Stomach (tissue), 8 donors: Measurements from ENCODE around the gene TPRG1L. TPM values are rescaled to one million over a fixed set of nuclear protein-coding genes. Genes with fewer than 3 reads are reported as not detected.

ENCODE experiments used
- polyA plus RNA-seq, 3 donors: library from polyadenylated mRNA; stranded (reverse); fragments of 200-250 nt; gene quantifications; one replicate each; pipeline ENCODE4 v1.2.3, GENCODE V29; 2013
- total RNA-seq, 5 donors: library from RNA; depleted of rRNA; stranded (reverse); fragments of >200 nt; gene quantifications; one replicate each; pipeline versions ENCODE4 v1.1.0 to v1.2.3, GENCODE V29; 2014 to 2016
- donor health status: healthy with polysubstance abuse.
- donor health status: Bipolar disorder and iron deficiency.
- donor health status: healthy.

TPRG1L gene
- total and polyA plus RNA-seq, 8 donors, result 21.6 to 60.0 (median 30.4) TPM

Other genes starting within 250 kb of the TPRG1L start
- gene ARHGEF16, start 170.3 kb upstream of the TPRG1L start, total RNA-seq, result 100 to 1,000 TPM in 2 of 5 donors, 10 to 100 TPM in 3; 16.9 to 149 (median 51.0) TPM
- gene ARHGEF16, start 170.3 kb upstream of the TPRG1L start, polyA plus RNA-seq, result 10 to 100 TPM; 14.6 to 28.4 (median 23.1) TPM
- 10 to 100 TPM; 14.3 to 57.2 (median 41.1) TPM for gene MEGF6, start 13.5 kb upstream of the TPRG1L start, total RNA-seq
- 10 to 100 TPM in 2 of 3 donors, 1 to 10 TPM in 1; 2.6 to 18.6 (median 11.3) TPM for gene MEGF6, start 13.5 kb upstream of the TPRG1L start, polyA plus RNA-seq
- 10 to 100 TPM in 2 of 5 donors, 1 to 10 TPM in 2, under 1 TPM in 1; 0.89 to 55.4 (median 3.5) TPM for gene WRAP73, start 25.1 kb downstream of the TPRG1L start, total RNA-seq
- 10 to 100 TPM; 12.5 to 22.2 (median 13.0) TPM for gene WRAP73, start 25.1 kb downstream of the TPRG1L start, polyA plus RNA-seq
- gene TP73, start 27.5 kb downstream of the TPRG1L start, total RNA-seq, result 1 to 10 TPM in 1 of 5 donors, under 1 TPM in 1, not detected in 3; 0.43 to 9.8 TPM
- gene TP73, start 27.5 kb downstream of the TPRG1L start, polyA plus RNA-seq, result 1 to 10 TPM in 1 of 3 donors, under 1 TPM in 1, not detected in 1; 0.25 to 2.4 TPM
- gene CCDC27, start 127.4 kb downstream of the TPRG1L start, total RNA-seq, result not detected
- not detected for gene CCDC27, start 127.4 kb downstream of the TPRG1L start, polyA plus RNA-seq
- not detected for gene SMIM1, start 147.7 kb downstream of the TPRG1L start, total RNA-seq
- gene SMIM1, start 147.7 kb downstream of the TPRG1L start, polyA plus RNA-seq, result 10 to 100 TPM in 2 of 3 donors, 1 to 10 TPM in 1; 7.3 to 26.5 (median 12.5) TPM
- gene LRRC47, start 171.5 kb downstream of the TPRG1L start, total RNA-seq, result 100 to 1,000 TPM in 1 of 5 donors, 10 to 100 TPM in 4; 19.8 to 212 (median 49.0) TPM
- 10 to 100 TPM; 12.0 to 22.9 (median 18.5) TPM for gene LRRC47, start 171.5 kb downstream of the TPRG1L start, polyA plus RNA-seq
- gene CEP104, start 232.2 kb downstream of the TPRG1L start, total RNA-seq, result 100 to 1,000 TPM in 1 of 5 donors, 10 to 100 TPM in 4; 26.6 to 128 (median 35.5) TPM
- 10 to 100 TPM in 1 of 3 donors, 1 to 10 TPM in 2; 7.0 to 11.7 (median 9.6) TPM for gene CEP104, start 232.2 kb downstream of the TPRG1L start, polyA plus RNA-seq
- gene DFFB, start 232.5 kb downstream of the TPRG1L start, total RNA-seq, result 1 to 10 TPM; 1.2 to 9.3 (median 5.0) TPM
- 1 to 10 TPM; 3.7 to 5.2 (median 4.6) TPM for gene DFFB, start 232.5 kb downstream of the TPRG1L start, polyA plus RNA-seq